ENCODE measurements around the gene IFNGR2. TPM values are rescaled to one million over a fixed set of nuclear protein-coding genes. Genes with fewer than 3 reads are reported as not detected.

Gene IFNGR2
- total RNA-seq, 1 experiment from 2014 or later, result 44.1 TPM

DNA sequence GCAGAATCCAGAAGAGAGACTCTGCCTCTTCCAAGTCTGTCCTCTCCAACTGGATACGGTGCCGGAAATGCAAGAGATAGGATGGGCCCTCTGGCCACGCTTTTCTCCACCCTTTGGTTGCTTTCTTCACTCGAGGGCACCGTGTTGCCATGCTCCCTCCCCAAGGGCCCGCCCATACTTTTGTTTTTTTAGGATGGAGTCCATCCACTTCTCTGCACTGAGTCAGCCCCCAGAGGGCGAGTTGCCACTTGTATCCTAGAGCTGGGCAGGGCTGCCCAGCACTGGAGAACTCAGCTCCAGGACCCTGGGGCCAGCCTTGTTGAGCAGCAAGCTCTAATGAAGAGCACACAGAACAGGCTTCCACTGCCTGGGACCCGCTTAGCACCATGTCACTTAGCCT is 25.5 kb downstream of the IFNGR2 start:
- peaks cover 29 to 83% (median 65%) of the 10 kb centered on the region in 3 experiments for H3K36me3 Mint-ChIP-seq (ENCODE audit: insufficient read depth in 1 of 3, low read depth in 3 of 3)
- TF ChIP-seq, protein P1, sequence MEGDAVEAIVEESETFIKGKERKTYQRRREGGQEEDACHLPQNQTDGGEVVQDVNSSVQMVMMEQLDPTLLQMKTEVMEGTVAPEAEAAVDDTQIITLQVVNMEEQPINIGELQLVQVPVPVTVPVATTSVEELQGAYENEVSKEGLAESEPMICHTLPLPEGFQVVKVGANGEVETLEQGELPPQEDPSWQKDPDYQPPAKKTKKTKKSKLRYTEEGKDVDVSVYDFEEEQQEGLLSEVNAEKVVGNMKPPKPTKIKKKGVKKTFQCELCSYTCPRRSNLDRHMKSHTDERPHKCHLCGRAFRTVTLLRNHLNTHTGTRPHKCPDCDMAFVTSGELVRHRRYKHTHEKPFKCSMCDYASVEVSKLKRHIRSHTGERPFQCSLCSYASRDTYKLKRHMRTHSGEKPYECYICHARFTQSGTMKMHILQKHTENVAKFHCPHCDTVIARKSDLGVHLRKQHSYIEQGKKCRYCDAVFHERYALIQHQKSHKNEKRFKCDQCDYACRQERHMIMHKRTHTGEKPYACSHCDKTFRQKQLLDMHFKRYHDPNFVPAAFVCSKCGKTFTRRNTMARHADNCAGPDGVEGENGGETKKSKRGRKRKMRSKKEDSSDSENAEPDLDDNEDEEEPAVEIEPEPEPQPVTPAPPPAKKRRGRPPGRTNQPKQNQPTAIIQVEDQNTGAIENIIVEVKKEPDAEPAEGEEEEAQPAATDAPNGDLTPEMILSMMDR (conservative IDR thresholded peaks at IDR 0.05), result no peak

More for the DNA sequence above, 25.5 kb downstream of the IFNGR2 start:
- Mint-ChIP-seq H3K4me3 (no peak overlapping the region), H3K27me3 (ENCODE audit: low read depth) (no peaks in the 10 kb centered on the region), H3K9me3 (no peaks in the 10 kb centered on the region), H3K27ac (peak overlapping the region in 2 of 3 experiments; percentile 43 to 48; a peak in 2 of 7 replicates), H3K4me1 (no peaks in the 10 kb centered on the region)
- Histone ChIP-seq H3K79me1 (ENCODE audit: insufficient read depth, low read depth, low read length, poor library complexity, severe bottlenecking) (no peaks in the 10 kb centered on the region), H2AK5ac (ENCODE audit: insufficient read length, low read length) (no peak overlapping the region), H3T11ph (ENCODE audit: low read length) (no peak overlapping the region), H2BK5ac (ENCODE audit: insufficient read length, low read length) (no peak overlapping the region), H2BK20ac (ENCODE audit: low read depth, low read length, poor library complexity, severe bottlenecking) (no peak overlapping the region), H3K23ac (ENCODE audit: insufficient read length, low read depth, low read length) (no peak overlapping the region), H2AFZ (ENCODE audit: low read length) (no peak overlapping the region), H3K4ac (ENCODE audit: low read depth, low read length) (no peak overlapping the region), H2BK15ac (ENCODE audit: low read depth, low read length) (no peak overlapping the region), H3K14ac (ENCODE audit: insufficient read depth, low read length) (no peak overlapping the region), H3K9me3 (ENCODE audit: control insufficient read depth, low read depth, low read length) (no peaks in the 10 kb centered on the region), H2BK120ac (ENCODE audit: low read depth, low read length, poor library complexity, severe bottlenecking) (no peak overlapping the region), H4K5ac (ENCODE audit: insufficient read length, low read depth, low read length) (no peak overlapping the region), H3K9ac (ENCODE audit: extremely low read depth, insufficient read length, low read length) (no peak overlapping the region), H3K27ac (ENCODE audit: insufficient read length, low read depth, low read length) (no peak overlapping the region), H3K18ac (ENCODE audit: insufficient read length, low read depth, low read length) (no peak overlapping the region), H2BK12ac (ENCODE audit: insufficient read length, low read depth, low read length) (no peak overlapping the region), H4K91ac (ENCODE audit: insufficient read length, low read depth, low read length) (no peak overlapping the region), H3K79me2 (ENCODE audit: insufficient read depth, low read length) (no peaks in the 10 kb centered on the region), H4K20me1 (ENCODE audit: control insufficient read depth, insufficient read depth, insufficient read length) (no peaks in the 10 kb centered on the region), H3K27me3 (ENCODE audit: insufficient read depth, low read length) (no peaks in the 10 kb centered on the region), H3K4me1 (ENCODE audit: insufficient read depth, low read length) (no peaks in the 10 kb centered on the region), H3K4me2 (ENCODE audit: insufficient read depth, insufficient read length, low read length) (no peak overlapping the region), H4K8ac (replicated peaks; ENCODE audit: insufficient read length, low read depth, low read length) (no peak overlapping the region), H3K56ac (ENCODE audit: insufficient read length, low read depth, low read length) (no peak overlapping the region), H3K23me2 (ENCODE audit: insufficient read length, low read depth, low read length, poor library complexity, severe bottlenecking) (no peaks in the 10 kb centered on the region)
- no peak for DNase-seq
- WGBS (ENCODE audit: extremely low coverage, insufficient read length, low lambda C conversion rate), result no CpG with 5 or more reads among the region's 8 CpGs
